ENCODE measurements around the gene BRF1.

BRF1 gene

GRCh38 chr14:105257464-105257863 lies 43.3 kb downstream of the BRF1 start:
- DNase-seq, result no peak

- DNase-seq, result no peak
Measured at GRCh38 chr14:105256292-105256960, 44.4 kb downstream of the BRF1 start.

GRCh38 chr14:105255021-105255507 lies 45.7 kb downstream of the BRF1 start:
- no peak for DNase-seq

GRCh38 chr14:105253329-105253682 lies 47.5 kb downstream of the BRF1 start:
- no peak for DNase-seq

GRCh38 chr14:105252552-105253328 lies 48.1 kb downstream of the BRF1 start:
- DNase-seq, result no peak

- no peak for DNase-seq
Measured at GRCh38 chr14:105251920-105252319, 48.9 kb downstream of the BRF1 start.

GRCh38 chr14:105250986-105251385 lies 49.8 kb downstream of the BRF1 start:
- DNase-seq, result no peak

GRCh38 chr14:105250008-105250366 lies 50.8 kb downstream of the BRF1 start:
- DNase-seq, result no peak

- no peak for DNase-seq
Measured at GRCh38 chr14:105249182-105250007, 51.4 kb downstream of the BRF1 start.

- peak; percentile 79 for DNase-seq
Measured at GRCh38 chr14:105248368-105249181, 52.2 kb downstream of the BRF1 start, which contains the start of gene BTBD6. BTBD6 (plus strand) TSS chr14:105248533; CDS start chr14:105248712, 179 bp downstream.

- DNase-seq, result no peak
Measured at GRCh38 chr14:105247715-105248367, 53.0 kb downstream of the BRF1 start.

GRCh38 chr14:105247026-105247425 lies 53.8 kb downstream of the BRF1 start:
- no peak for DNase-seq

- no peak for DNase-seq
Measured at GRCh38 chr14:105244334-105244733, 56.5 kb downstream of the BRF1 start.

GRCh38 chr14:105241641-105242040 lies 59.2 kb downstream of the BRF1 start:
- no peak for DNase-seq

- no peak for DNase-seq
Measured at GRCh38 chr14:105240811-105241576, 59.8 kb downstream of the BRF1 start.

GRCh38 chr14:105229099-105229655 lies 71.6 kb downstream of the BRF1 start:
- DNase-seq, result no peak

- DNase-seq, result no peak
Measured at GRCh38 chr14:105228562-105228961, 72.2 kb downstream of the BRF1 start.

- no peak for DNase-seq
Measured at GRCh38 chr14:105227346-105227745, 73.5 kb downstream of the BRF1 start.

- no peak for DNase-seq
Measured at GRCh38 chr14:105226198-105226597, 74.6 kb downstream of the BRF1 start.

- no peak for DNase-seq
Measured at GRCh38 chr14:105224845-105225570, 75.8 kb downstream of the BRF1 start.

Data from NCI-H226 (cell line).